OCI-LY3 (cell line): Measurements from ENCODE around the gene RPUSD3.

ENCODE experiments used
- H2AFZ ChIP-seq: fragments of 200-600, 300-600 bp; shearing (Covaris generic); 2 replicates; pipeline ENCODE4 v1.6.0; 2014; ENCODE audit warnings: antibody characterized with exemption, low read depth, low read length
- H3K27ac ChIP-seq: fragments of 200-600, 300-600 bp; sonication (generic); 2 replicates; pipeline ENCODE4 v1.5.1; 2014; ENCODE audit warnings: mild to moderate bottlenecking, low read length, moderate library complexity, mixed read lengths
- H3K27me3 ChIP-seq: fragments of 200-600, 300-600 bp; sonication (generic); 2 replicates; pipeline ENCODE4 v1.6.1; 2014; ENCODE audit warnings: low read depth, low read length, mixed read lengths
- H3K36me3 ChIP-seq: fragments of 200-600, 300-600 bp; sonication (generic); replicated peaks from 2 replicates; pipeline ENCODE3; 2014; ENCODE audit warnings: low read depth, low read length, mixed read lengths
- H3K4me1 ChIP-seq: fragments of 300-600, 200-600 bp; sonication (generic); 2 replicates; pipeline ENCODE4 v1.6.1; 2014; ENCODE audit warnings: low read length, mixed read lengths
- H3K4me2 ChIP-seq: fragments of 200-600, 300-600 bp; sonication (generic); 2 replicates; pipeline ENCODE4 v1.6.1; 2014; ENCODE audit warnings: low read length, mixed read lengths
- H3K4me3 ChIP-seq: fragments of 300-600, 200-600 bp; sonication (generic); 2 replicates; pipeline ENCODE4 v1.5.1; 2014; ENCODE audit warnings: antibody characterized with exemption, mild to moderate bottlenecking, low read length, moderate library complexity
- H3K79me2 ChIP-seq: fragments of 300-600, 200-600 bp; shearing (Covaris generic); 2 replicates; pipeline ENCODE4 v1.6.1; 2014; ENCODE audit warnings: mild to moderate bottlenecking, low read length, mixed read lengths
- H3K9ac ChIP-seq: fragments of 300-600, 200-600 bp; shearing (Covaris generic); 2 replicates; pipeline ENCODE4 v1.6.0; 2014; ENCODE audit warnings: mild to moderate bottlenecking, low read length, moderate library complexity
- H3K9me3 ChIP-seq: fragments of 200-600, 300-600 bp; shearing (Covaris generic); 2 replicates; pipeline ENCODE4 v1.6.1; 2014; ENCODE audit warnings: low read length, mixed read lengths; ENCODE audit not compliant: insufficient read depth
- H4K20me1 ChIP-seq: fragments of 200-600, 300-600 bp; sonication (generic); 2 replicates; pipeline ENCODE4 v1.6.1; 2016; ENCODE audit warnings: low read length, mixed read lengths; ENCODE audit not compliant: insufficient read depth
- CTCF ChIP-seq: fragments of 200-600, 300-600 bp; sonication (generic); IDR thresholded peaks from 2 replicates; pipeline ENCODE4 v1.5.1; 2014; ENCODE audit warnings: antibody characterized with exemption, low read length, low read depth
- EZH2phosphoT487 ChIP-seq: fragments of 200-600 bp; shearing (Covaris generic); IDR thresholded peaks from 2 replicates; pipeline ENCODE4 v1.6.1; 2018; ENCODE audit warnings: antibody characterized with exemption, mixed run types, low read depth

The RPUSD3 gene

GRCh38 chr3:9795207-9795606, 48.6 kb downstream of the RPUSD3 start:
- H3K4me3 ChIP-seq = peak overlapping the region; percentile 92
- no peak overlapping the region for H2AFZ ChIP-seq
- H4K20me1 ChIP-seq = peaks cover 13% of the 10 kb centered on the region
- no peaks in the 10 kb centered on the region for H3K9me3 ChIP-seq
- H3K9ac ChIP-seq = peak overlapping the region; percentile 69
- H3K79me2 ChIP-seq = peaks cover 72% of the 10 kb centered on the region
- H3K27ac ChIP-seq = peak overlapping the region; percentile 99
- peak overlapping the region; percentile 99 for H3K4me2 ChIP-seq
- peaks cover 35% of the 10 kb centered on the region for H3K4me1 ChIP-seq
- TF ChIP-seq EZH2phosphoT487 = no peak
- TF ChIP-seq CTCF = no peak
- no peaks in the 10 kb centered on the region for H3K27me3 ChIP-seq
- peaks cover 49% of the 10 kb centered on the region for H3K36me3 ChIP-seq

- Histone ChIP-seq H2AFZ (no peak overlapping the region), H3K4me1 (peaks cover 35% of the 10 kb centered on the region), H3K79me2 (peaks cover 72% of the 10 kb centered on the region), H4K20me1 (peaks cover 13% of the 10 kb centered on the region), H3K27me3 (no peaks in the 10 kb centered on the region), H3K9me3 (no peaks in the 10 kb centered on the region), H3K36me3 (peaks cover 50% of the 10 kb centered on the region), H3K27ac (peak overlapping the region; percentile 99), H3K4me2 (peak overlapping the region; percentile 99), H3K4me3 (peak overlapping the region; percentile 92), H3K9ac (peak overlapping the region; percentile 69)
- TF ChIP-seq EZH2phosphoT487 (no peak), CTCF (no peak)
These were observed 49.4 kb downstream of the RPUSD3 start for GRCh38 chr3:9794400-9794799.

GRCh38 chr3:9793161-9793781, 50.5 kb downstream of the RPUSD3 start:
- peak overlapping the region; percentile 92 for H3K4me3 ChIP-seq
- no peak overlapping the region for H2AFZ ChIP-seq
- no peaks in the 10 kb centered on the region for H3K9me3 ChIP-seq
- H3K9ac ChIP-seq = peak overlapping the region; percentile 97
- peaks cover 70% of the 10 kb centered on the region for H3K79me2 ChIP-seq
- TF ChIP-seq EZH2phosphoT487 (no peak), CTCF (no peak)
- peak overlapping the region; percentile 99 for H3K4me2 ChIP-seq
- peaks cover 48% of the 10 kb centered on the region for H3K36me3 ChIP-seq
- peaks cover 13% of the 10 kb centered on the region for H4K20me1 ChIP-seq
- H3K4me1 ChIP-seq = peaks cover 35% of the 10 kb centered on the region
- no peaks in the 10 kb centered on the region for H3K27me3 ChIP-seq
- H3K27ac ChIP-seq = peak overlapping the region; percentile 99

- H4K20me1 ChIP-seq = peaks cover 11% of the 10 kb centered on the region
- peak within 1 kb of the TSS; percentile 99 for H3K4me2 ChIP-seq
- H3K36me3 ChIP-seq = peaks cover 44% of the 10 kb centered on the region
- no peaks in the 10 kb centered on the region for H3K27me3 ChIP-seq
- TF ChIP-seq CTCF = no peak
- no peak for TF ChIP-seq EZH2phosphoT487
- H3K4me1 ChIP-seq = peaks cover 39% of the 10 kb centered on the region
- peak within 1 kb of the TSS; percentile 92 for H3K4me3 ChIP-seq
- H3K79me2 ChIP-seq = peaks cover 64% of the 10 kb centered on the region
- H3K9ac ChIP-seq = peak within 1 kb of the TSS; percentile 97
- H3K9me3 ChIP-seq = no peaks in the 10 kb centered on the region
- H2AFZ ChIP-seq = peak within 1 kb of the TSS; percentile 73; the same call in 1 of the 2 replicates
- H3K27ac ChIP-seq = peak within 1 kb of the TSS; percentile 99
These were observed 51.2 kb downstream of the RPUSD3 start, which contains the start of the genes ARPC4 and TADA3 for GRCh38 chr3:9792405-9793160. Gene ARPC4, plus strand, starts transcription at chr3:9793082. Its CDS starts 40 bp downstream, at chr3:9793122. Gene TADA3, minus strand, starts transcription at chr3:9792473. Its CDS starts 1,007 bp downstream, at chr3:9791466.
